Adipocyte (in vitro differentiated cells): ENCODE measurements around the gene SYNE2.
"Not testable (repeated sequence)": the region's sequence is repeated elsewhere in the genome, so short reads cannot be mapped to it uniquely, and the experiment has no call there.

Source experiments
- DNase-seq: peaks from one replicate; pipeline ENCODE4 v3.0.0-alpha.2; 2015; ENCODE audit warnings: low read depth
- H3K27me3 ChIP-seq: replicated peaks from 2 replicates; pipeline ENCODE4 v1.7.0; 2013; ENCODE audit warnings: mild to moderate bottlenecking, low read length, moderate library complexity; ENCODE audit not compliant: control insufficient read depth, insufficient read depth
- H3K36me3 ChIP-seq: 2 replicates; pipeline ENCODE4 v1.7.0; 2013; ENCODE audit warnings: low read length, mild to moderate bottlenecking, moderate library complexity; ENCODE audit not compliant: control insufficient read depth, insufficient read depth, severe bottlenecking
- H3K4me1 ChIP-seq: 2 replicates; pipeline ENCODE4 v1.7.0; 2013; ENCODE audit warnings: mild to moderate bottlenecking, low read length, moderate library complexity; ENCODE audit not compliant: control insufficient read depth, insufficient read depth
- H3K4me3 ChIP-seq: 2 replicates; pipeline ENCODE4 v1.7.0; 2013; ENCODE audit warnings: mild to moderate bottlenecking, low read length, moderate library complexity
- H3K9ac ChIP-seq: 2 replicates; pipeline ENCODE4 v1.7.0; 2013; ENCODE audit warnings: mild to moderate bottlenecking, low read length, moderate library complexity
- H3K9me3 ChIP-seq: 2 replicates; pipeline ENCODE4 v1.7.0; 2013; ENCODE audit warnings: mild to moderate bottlenecking, low read length, moderate library complexity; ENCODE audit not compliant: control insufficient read depth

SYNE2 gene

DNA sequence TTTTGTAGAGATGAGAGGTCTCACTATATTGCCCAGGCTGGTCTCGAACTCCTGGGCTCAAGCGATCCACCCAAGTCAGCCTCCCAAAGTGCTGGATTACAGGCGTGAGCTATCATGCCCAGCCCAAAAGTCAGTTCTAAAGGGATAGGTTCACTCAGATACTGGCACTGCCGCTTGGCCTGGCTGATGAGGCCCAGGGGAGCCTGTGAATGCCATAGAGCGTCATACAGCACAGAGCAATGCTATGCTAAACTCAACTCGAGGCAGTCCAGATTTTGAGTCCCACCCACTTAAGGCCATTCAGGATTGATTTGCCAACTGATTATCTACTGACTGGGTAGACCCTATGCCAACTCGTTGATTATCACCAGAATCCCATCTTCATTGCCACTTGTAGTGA, 262.0 kb downstream of the SYNE2 start:
- no peak overlapping the region for H3K4me3 ChIP-seq
- H3K9ac ChIP-seq, result no peak overlapping the region
- H3K27me3 ChIP-seq, result no peaks in the 10 kb centered on the region
- H3K9me3 ChIP-seq, result no peaks in the 10 kb centered on the region
- no peak for DNase-seq
- H3K4me1 ChIP-seq, result peaks cover 22% of the 10 kb centered on the region
- H3K36me3 ChIP-seq, result peaks cover 22% of the 10 kb centered on the region

DNA sequence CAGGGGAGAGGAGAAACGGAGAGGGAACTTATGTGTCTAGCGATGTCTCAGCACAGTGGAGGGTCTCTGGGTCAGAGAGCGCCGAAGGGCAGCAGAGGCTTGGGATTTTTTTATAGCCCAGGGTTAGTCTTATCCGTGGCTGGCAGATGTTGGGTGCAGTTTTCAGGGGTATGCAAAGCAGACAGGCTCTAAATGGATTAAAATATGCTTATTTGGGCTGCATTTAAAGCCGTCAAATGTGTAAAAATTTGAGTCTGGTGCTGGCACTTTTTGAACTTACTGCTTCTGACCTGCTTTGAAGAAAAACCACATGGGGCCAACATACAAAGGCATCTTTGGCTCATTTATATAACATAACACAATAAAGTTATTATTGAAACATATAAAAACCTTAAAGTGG, 262.6 kb downstream of the SYNE2 start:
- Histone ChIP-seq H3K9ac (no peak overlapping the region), H3K9me3 (no peaks in the 10 kb centered on the region), H3K4me1 (peaks cover 16% of the 10 kb centered on the region), H3K36me3 (peaks cover 23% of the 10 kb centered on the region), H3K4me3 (no peak overlapping the region), H3K27me3 (no peaks in the 10 kb centered on the region)
- no peak for DNase-seq

- Histone ChIP-seq H3K27me3 (no peaks in the 10 kb centered on the region), H3K4me3 (no peak overlapping the region), H3K9ac (no peak overlapping the region), H3K36me3 (peaks cover 41% of the 10 kb centered on the region), H3K9me3 (no peaks in the 10 kb centered on the region), H3K4me1 (peaks cover 10% of the 10 kb centered on the region)
- DNase-seq, result no peak
These were observed 265.0 kb downstream of the SYNE2 start for GRCh38 chr14:64117671-64118402.

DNA sequence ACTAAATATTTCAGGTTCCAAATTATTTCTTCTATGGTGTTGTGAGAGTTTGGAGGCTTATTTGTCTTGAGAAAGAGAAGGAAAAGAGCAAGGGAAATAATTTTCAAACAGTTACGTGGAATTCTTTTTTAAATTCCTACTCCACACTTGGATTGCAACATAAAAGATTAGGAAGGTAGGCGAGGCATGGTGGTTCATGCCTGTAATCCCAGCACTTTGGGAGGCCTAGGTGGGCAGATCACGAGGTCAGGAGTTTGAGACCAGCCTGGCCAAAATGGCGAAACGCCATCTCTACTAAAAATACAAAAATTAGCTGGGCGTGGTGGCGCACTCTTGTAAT, 265.6 kb downstream of the SYNE2 start:
- not testable (repeated sequence) for H3K4me1 ChIP-seq, DNase-seq, H3K27me3 ChIP-seq, H3K4me3 ChIP-seq, H3K9me3 ChIP-seq, H3K9ac ChIP-seq
- peaks cover 43% of the 10 kb centered on the region for H3K36me3 ChIP-seq

DNA sequence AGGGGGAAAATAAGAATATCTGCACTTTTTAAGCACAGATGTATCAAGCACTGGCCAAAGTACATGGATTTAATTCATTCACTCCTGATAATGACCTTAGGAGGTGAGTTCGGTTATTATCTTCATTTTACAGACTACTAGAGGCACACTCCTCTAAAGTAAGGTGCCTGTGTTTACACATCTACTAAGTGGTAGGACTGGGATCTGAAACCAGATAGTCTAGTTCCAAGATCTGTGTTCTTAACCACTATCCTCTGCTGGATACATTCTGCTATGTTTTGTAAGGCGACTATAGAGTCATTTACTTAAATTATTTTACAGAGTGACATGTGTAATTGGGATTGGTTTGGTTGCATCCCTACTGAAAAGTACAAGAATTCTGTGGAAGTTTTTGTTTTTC, 266.1 kb downstream of the SYNE2 start:
- H3K4me3 ChIP-seq, result no peak overlapping the region
- no peaks in the 10 kb centered on the region for H3K9me3 ChIP-seq
- H3K9ac ChIP-seq, result no peak overlapping the region
- no peak for DNase-seq
- peaks cover 44% of the 10 kb centered on the region for H3K36me3 ChIP-seq
- no peaks in the 10 kb centered on the region for H3K27me3 ChIP-seq
- peaks cover 10% of the 10 kb centered on the region for H3K4me1 ChIP-seq

GRCh38 chr14:64119500-64119899, 266.7 kb downstream of the SYNE2 start:
- Histone ChIP-seq H3K4me1 (peaks cover 10% of the 10 kb centered on the region), H3K4me3 (no peak overlapping the region), H3K27me3 (no peaks in the 10 kb centered on the region), H3K9ac (no peak overlapping the region), H3K36me3 (peaks cover 44% of the 10 kb centered on the region), H3K9me3 (no peaks in the 10 kb centered on the region)
- DNase-seq, result no peak

- DNase-seq, result no peak
- Histone ChIP-seq H3K4me3 (no peak overlapping the region), H3K9ac (no peak overlapping the region), H3K9me3 (no peaks in the 10 kb centered on the region), H3K36me3 (peaks cover 44% of the 10 kb centered on the region), H3K27me3 (no peaks in the 10 kb centered on the region), H3K4me1 (peaks cover 10% of the 10 kb centered on the region)
These were observed 267.2 kb downstream of the SYNE2 start for GRCh38 chr14:64119980-64120379.

GRCh38 chr14:64123241-64123822, 270.5 kb downstream of the SYNE2 start:
- H3K27me3 ChIP-seq, result no peaks in the 10 kb centered on the region
- no peak overlapping the region for H3K4me3 ChIP-seq
- peaks cover 67% of the 10 kb centered on the region for H3K36me3 ChIP-seq
- DNase-seq, result no peak
- H3K9me3 ChIP-seq, result no peaks in the 10 kb centered on the region
- peaks cover 2% of the 10 kb centered on the region for H3K4me1 ChIP-seq
- no peak overlapping the region for H3K9ac ChIP-seq

GRCh38 chr14:64125270-64125669, 272.5 kb downstream of the SYNE2 start:
- Histone ChIP-seq H3K9ac (no peak overlapping the region), H3K36me3 (peaks cover 74% of the 10 kb centered on the region), H3K4me1 (no peaks in the 10 kb centered on the region), H3K27me3 (no peaks in the 10 kb centered on the region), H3K4me3 (no peak overlapping the region), H3K9me3 (no peaks in the 10 kb centered on the region)
- no peak for DNase-seq

- H3K4me1 ChIP-seq, result no peaks in the 10 kb centered on the region
- H3K4me3 ChIP-seq, result no peak overlapping the region
- no peaks in the 10 kb centered on the region for H3K27me3 ChIP-seq
- no peak overlapping the region for H3K9ac ChIP-seq
- DNase-seq, result no peak
- no peaks in the 10 kb centered on the region for H3K9me3 ChIP-seq
- H3K36me3 ChIP-seq, result peaks cover 75% of the 10 kb centered on the region
These were observed 273.7 kb downstream of the SYNE2 start for GRCh38 chr14:64126548-64126947.

GRCh38 chr14:64137657-64138290, 285.0 kb downstream of the SYNE2 start:
- H3K9me3 ChIP-seq, result no peaks in the 10 kb centered on the region
- no peaks in the 10 kb centered on the region for H3K4me1 ChIP-seq
- no peaks in the 10 kb centered on the region for H3K27me3 ChIP-seq
- H3K36me3 ChIP-seq, result peaks cover 50% of the 10 kb centered on the region
- no peak overlapping the region for H3K4me3 ChIP-seq
- no peak overlapping the region for H3K9ac ChIP-seq
- no peak for DNase-seq
